Panc1 (cell line): Measurements from ENCODE around the gene C20orf141. TPM values are rescaled to one million over a fixed set of nuclear protein-coding genes. Genes with fewer than 3 reads are reported as not detected.

Experiments used
- ATAC-seq: fragments of 200-7000 bp; cut with Tn5 transposase; 2 replicates; pipeline ENCODE4 v1.9.1; 2020; ENCODE audit warnings: mild to moderate bottlenecking, moderate library complexity
- BruUV-seq: library from RNA; stranded (reverse); fragments of 400-500 nt; replicated peaks from 2 replicates; lab custom pipeline; 2021; lab: Mats Ljungman, UMichigan
- CTCF ChIA-PET: fragments of 300-600 bp; sonication (Branson Sonifier 250); formaldehyde crosslinking; loops from one replicate; lab custom pipeline; 2022; ENCODE audit warnings: antibody characterized with exemption; lab: Charles Lee
- POLR2A ChIA-PET: fragments of 300-600 bp; sonication (Branson Sonifier 250); formaldehyde crosslinking; loops from one replicate; lab custom pipeline; 2022; ENCODE audit warnings: antibody characterized with exemption; lab: Charles Lee
- DNase-seq: peaks from one replicate; pipeline ENCODE4 v3.0.0-alpha.2; 2010; ENCODE audit warnings: low read depth, low spot score
- H3K27ac ChIP-seq: 2 replicates; pipeline ENCODE4 v1.5.1; 2011; ENCODE audit warnings: mild to moderate bottlenecking, low read length, inconsistent platforms
- H3K27me3 ChIP-seq: fragments of 200-500 bp; sonication (Bioruptor generic); 2 replicates; pipeline ENCODE4 v1.6.0; 2014; ENCODE audit warnings: low read length, inconsistent platforms; ENCODE audit not compliant: control insufficient read depth, insufficient read depth
- H3K36me3 ChIP-seq: fragments of 200-500 bp; sonication (Bioruptor generic); 2 replicates; pipeline ENCODE4 v1.5.1; 2014; ENCODE audit warnings: inconsistent platforms, mild to moderate bottlenecking, low read length, moderate library complexity; ENCODE audit not compliant: control insufficient read depth, insufficient read depth
- H3K4me1 ChIP-seq: 2 replicates; pipeline ENCODE4 v1.5.1; 2011; ENCODE audit warnings: inconsistent platforms, mild to moderate bottlenecking, low read length, moderate library complexity; ENCODE audit not compliant: control insufficient read depth, insufficient read depth
- H3K4me3 ChIP-seq, 2 experiments: 2 replicates each; pipeline ENCODE4 v1.5.1; 2011 to 2012; ENCODE audit warnings: low read depth in 2 of 2, low read length in 2 of 2, mild to moderate bottlenecking in 2 of 2, inconsistent platforms in 1 of 2, moderate library complexity in 1 of 2
- H3K9me3 ChIP-seq: fragments of 200-500 bp; sonication (Bioruptor generic); 2 replicates; pipeline ENCODE4 v1.5.1; 2014; ENCODE audit warnings: low read depth, mild to moderate bottlenecking, inconsistent platforms, low read length, moderate library complexity; ENCODE audit not compliant: control insufficient read depth, insufficient read depth
- POLR2AphosphoS5 ChIP-seq: IDR thresholded peaks from 2 replicates; pipeline ENCODE4 v1.6.1; 2012; ENCODE audit warnings: mild to moderate bottlenecking, low read depth, low read length, moderate library complexity
- SIN3A ChIP-seq: IDR thresholded peaks from 2 replicates; pipeline ENCODE4 v1.6.1; 2012; ENCODE audit warnings: low read depth, mild to moderate bottlenecking, low read length, moderate library complexity, borderline replicate concordance; ENCODE audit not compliant: insufficient read depth
- TCF7L2 ChIP-seq: IDR thresholded peaks from 2 replicates; pipeline ENCODE4 v1.6.1; 2011; ENCODE audit warnings: mild to moderate bottlenecking, low read depth, low read length, inconsistent platforms
- in situ Hi-C: cut with HindIII; loops from 2 replicates; pipeline ENCODE4 v1.10.0; 2016; ENCODE audit warnings: low sequenced_read_pairs, low pct_unique_long_range_greater_than_20kb
- intact Hi-C: fragments of 100-400 bp; cut with micrococcal nuclease; formaldehyde crosslinking; loops from one replicate; pipeline ENCODE4 v1.10.0; 2022; ENCODE audit not compliant: unreplicated experiment
- total RNA-seq: library from RNA; stranded (reverse); gene quantifications from one replicate; pipeline ENCODE4 v1.2.1, GENCODE V29; 2021; ENCODE audit not compliant: unreplicated experiment
- TF ChIP-seq, protein P1 (sequence below), 2 experiments: IDR thresholded peaks; 2 replicates each; pipeline ENCODE4 v1.6.1; 2011 to 2012; ENCODE audit warnings: low read depth in 2 of 2, control low read depth in 1 of 2, low read length in 1 of 2, mild to moderate bottlenecking in 1 of 2, moderate library complexity in 1 of 2; ENCODE audit not compliant: insufficient read depth in 1 of 2
- TF ChIP-seq, protein P2 (sequence below): fragments of 450-650 bp; IDR thresholded peaks from 2 replicates; pipeline ENCODE4 v1.5.1; 2017; ENCODE audit warnings: mild to moderate bottlenecking

Gene C20orf141
- total RNA-seq, 1 experiment from 2014 or later, result not detected

DNA sequence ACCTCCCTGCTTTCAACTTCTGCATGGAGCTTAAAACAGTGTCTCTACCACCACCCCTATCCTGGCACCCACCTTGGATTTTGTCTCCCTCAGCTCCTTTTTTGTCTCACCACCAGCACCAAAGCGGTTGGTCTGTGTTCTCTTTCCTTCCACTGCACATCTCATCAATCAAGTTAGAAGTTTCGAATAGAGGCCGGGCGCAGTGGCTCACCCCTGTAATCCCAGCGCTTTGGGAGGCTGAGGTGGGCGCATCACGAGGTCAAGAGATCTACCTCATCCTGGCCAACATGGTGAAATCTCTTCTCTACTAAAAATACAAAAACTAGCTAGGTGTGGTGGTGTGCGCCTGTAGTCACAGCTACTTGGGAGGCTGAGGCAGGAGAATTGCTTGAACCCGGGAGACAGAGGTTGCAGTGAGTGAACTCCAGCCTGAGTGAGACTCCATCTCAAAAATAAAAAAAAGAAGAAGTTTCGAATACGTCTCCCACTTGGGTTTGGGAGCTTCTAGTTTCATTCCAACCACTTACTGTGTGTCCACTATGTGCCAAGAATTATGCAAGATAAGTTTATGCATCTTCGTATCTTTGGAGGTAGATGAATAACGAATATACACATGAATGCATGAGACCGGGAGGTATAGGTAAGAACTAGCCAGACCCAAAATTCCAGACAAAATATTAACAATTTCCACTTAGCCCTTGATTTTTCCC is 19.8 kb downstream of the C20orf141 start:
- POLR2A ChIA-PET, result interaction anchor here (0.6 kb wide), 1 partner anchor 309 kb away, joined by 11 read pairs; no protein-coding TSS in a partner anchor

DNA sequence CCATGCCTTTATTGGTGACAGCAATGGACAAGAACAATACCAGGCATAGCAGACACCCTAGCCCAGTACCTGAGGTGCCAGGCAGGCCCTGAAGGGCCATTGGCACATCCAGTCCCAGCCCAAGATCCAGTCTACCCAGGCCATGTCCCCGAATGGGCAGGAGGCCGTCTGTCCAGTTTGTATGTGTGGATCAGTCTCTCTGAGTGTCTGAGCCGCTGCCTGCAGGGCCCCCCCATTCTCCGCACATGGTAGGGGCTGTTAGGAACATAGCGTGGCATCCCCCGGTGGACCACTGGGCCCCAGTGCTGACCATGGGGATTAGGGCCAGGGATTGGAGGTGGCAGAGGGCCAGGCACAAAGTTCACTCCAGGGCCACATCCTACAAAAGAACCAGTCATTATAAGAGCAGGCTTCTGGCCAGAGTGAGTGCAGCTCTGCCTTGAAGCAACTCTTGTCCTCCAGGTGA is 20.6 kb downstream of the C20orf141 start:
- Histone ChIP-seq H3K9me3 (no peaks in the 10 kb centered on the region), H3K4me3 (no peak overlapping the region), H3K27me3 (no peaks in the 10 kb centered on the region), H3K36me3 (no peaks in the 10 kb centered on the region), H3K4me1 (no peaks in the 10 kb centered on the region), H3K27ac (no peak overlapping the region)
- CTCF ChIA-PET, result no interaction called here
- intact Hi-C loops, result no loop called here
- no peak for ATAC-seq
- no TSS peak for BruUV-seq
- TF ChIP-seq, protein P1, sequence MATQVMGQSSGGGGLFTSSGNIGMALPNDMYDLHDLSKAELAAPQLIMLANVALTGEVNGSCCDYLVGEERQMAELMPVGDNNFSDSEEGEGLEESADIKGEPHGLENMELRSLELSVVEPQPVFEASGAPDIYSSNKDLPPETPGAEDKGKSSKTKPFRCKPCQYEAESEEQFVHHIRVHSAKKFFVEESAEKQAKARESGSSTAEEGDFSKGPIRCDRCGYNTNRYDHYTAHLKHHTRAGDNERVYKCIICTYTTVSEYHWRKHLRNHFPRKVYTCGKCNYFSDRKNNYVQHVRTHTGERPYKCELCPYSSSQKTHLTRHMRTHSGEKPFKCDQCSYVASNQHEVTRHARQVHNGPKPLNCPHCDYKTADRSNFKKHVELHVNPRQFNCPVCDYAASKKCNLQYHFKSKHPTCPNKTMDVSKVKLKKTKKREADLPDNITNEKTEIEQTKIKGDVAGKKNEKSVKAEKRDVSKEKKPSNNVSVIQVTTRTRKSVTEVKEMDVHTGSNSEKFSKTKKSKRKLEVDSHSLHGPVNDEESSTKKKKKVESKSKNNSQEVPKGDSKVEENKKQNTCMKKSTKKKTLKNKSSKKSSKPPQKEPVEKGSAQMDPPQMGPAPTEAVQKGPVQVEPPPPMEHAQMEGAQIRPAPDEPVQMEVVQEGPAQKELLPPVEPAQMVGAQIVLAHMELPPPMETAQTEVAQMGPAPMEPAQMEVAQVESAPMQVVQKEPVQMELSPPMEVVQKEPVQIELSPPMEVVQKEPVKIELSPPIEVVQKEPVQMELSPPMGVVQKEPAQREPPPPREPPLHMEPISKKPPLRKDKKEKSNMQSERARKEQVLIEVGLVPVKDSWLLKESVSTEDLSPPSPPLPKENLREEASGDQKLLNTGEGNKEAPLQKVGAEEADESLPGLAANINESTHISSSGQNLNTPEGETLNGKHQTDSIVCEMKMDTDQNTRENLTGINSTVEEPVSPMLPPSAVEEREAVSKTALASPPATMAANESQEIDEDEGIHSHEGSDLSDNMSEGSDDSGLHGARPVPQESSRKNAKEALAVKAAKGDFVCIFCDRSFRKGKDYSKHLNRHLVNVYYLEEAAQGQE (IDR thresholded peaks at IDR 0.05; ENCODE audit: insufficient read depth in 1 of 2, low read depth in 2 of 2, low read length in 1 of 2), result no peak
- TF ChIP-seq, protein P2, sequence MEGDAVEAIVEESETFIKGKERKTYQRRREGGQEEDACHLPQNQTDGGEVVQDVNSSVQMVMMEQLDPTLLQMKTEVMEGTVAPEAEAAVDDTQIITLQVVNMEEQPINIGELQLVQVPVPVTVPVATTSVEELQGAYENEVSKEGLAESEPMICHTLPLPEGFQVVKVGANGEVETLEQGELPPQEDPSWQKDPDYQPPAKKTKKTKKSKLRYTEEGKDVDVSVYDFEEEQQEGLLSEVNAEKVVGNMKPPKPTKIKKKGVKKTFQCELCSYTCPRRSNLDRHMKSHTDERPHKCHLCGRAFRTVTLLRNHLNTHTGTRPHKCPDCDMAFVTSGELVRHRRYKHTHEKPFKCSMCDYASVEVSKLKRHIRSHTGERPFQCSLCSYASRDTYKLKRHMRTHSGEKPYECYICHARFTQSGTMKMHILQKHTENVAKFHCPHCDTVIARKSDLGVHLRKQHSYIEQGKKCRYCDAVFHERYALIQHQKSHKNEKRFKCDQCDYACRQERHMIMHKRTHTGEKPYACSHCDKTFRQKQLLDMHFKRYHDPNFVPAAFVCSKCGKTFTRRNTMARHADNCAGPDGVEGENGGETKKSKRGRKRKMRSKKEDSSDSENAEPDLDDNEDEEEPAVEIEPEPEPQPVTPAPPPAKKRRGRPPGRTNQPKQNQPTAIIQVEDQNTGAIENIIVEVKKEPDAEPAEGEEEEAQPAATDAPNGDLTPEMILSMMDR, result no peak
- TF ChIP-seq POLR2AphosphoS5 (no peak), SIN3A (no peak), TCF7L2 (no peak)
- DNase-seq, result no peak
- in situ Hi-C loops, result no loop called here
- POLR2A ChIA-PET, result no interaction called here

More for the DNA sequence above, 19.8 kb downstream of the C20orf141 start:
- CTCF ChIA-PET, result no interaction called here
- Histone ChIP-seq H3K9me3 (no peaks in the 10 kb centered on the region), H3K4me3 (no peak overlapping the region), H3K27ac (no peak overlapping the region), H3K4me1 (no peaks in the 10 kb centered on the region), H3K36me3 (no peaks in the 10 kb centered on the region), H3K27me3 (no peaks in the 10 kb centered on the region)
- BruUV-seq, result no TSS peak
- no peak for TF ChIP-seq TCF7L2
- TF ChIP-seq, protein P1 (IDR thresholded peaks at IDR 0.05; ENCODE audit: insufficient read depth in 1 of 2, low read depth in 2 of 2, low read length in 1 of 2), result no peak
- TF ChIP-seq, protein P2, result no peak
- TF ChIP-seq POLR2AphosphoS5, result no peak
- no peak for TF ChIP-seq SIN3A
- ATAC-seq (no peak), DNase-seq (no peak)
- intact Hi-C loops (no loop called here), in situ Hi-C loops (no loop called here)
